ENCODE measurements around the gene MAP3K10.
"Not testable (repeated sequence)": the region's sequence is repeated elsewhere in the genome, so short reads cannot be mapped to it uniquely, and the experiment has no call there.

Gene MAP3K10

DNA sequence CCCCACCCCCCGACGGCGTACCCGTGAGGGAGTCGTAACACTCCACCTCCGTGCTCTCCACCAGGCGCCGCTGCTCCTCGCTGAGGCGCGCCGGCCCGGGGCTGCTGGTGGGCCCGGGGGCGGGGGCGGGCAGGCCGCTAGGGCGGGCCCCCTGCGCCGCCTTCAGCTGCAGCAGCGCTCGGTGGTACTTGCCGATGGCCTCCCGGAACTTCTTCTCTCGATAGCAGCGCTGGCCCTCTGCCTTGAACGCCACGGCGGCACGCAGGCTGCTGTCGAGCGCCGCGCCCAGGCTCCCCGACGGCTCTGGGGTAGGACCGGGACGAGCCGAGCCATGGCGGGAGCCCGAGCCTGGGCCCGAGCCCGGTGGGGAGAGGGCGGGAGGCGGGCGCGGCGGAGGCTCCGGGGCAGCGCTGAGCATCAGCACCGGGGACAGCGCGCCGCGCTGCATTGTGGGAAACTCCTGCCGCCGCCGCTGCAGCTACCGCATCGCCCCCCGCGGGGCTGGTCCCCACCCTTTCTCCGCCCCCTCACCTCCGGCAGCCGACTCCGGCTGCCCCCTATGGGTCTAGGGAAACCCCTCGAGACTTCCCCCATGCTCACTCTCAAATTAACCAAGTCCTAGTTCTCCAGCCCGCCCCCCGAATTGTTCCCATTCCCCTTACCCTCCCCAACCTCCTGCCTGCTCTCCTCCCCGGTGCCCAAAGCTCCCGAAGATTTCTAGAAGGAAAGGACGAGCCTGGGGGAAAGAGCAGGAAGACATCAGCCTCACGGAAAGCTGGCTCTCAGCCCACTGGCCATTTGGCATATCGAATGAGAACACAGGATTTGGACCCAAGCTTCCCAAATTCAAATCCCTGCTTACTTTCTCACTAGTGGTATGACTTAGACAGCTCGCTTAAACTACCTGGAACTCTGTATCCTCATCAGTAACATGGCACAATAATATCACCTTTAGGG lies 27.0 kb downstream of the MAP3K10 start, which contains the start of gene TTC9B:
TTC9B (minus strand) TSS at position 451 of the 957 bp plus-strand sequence; CDS start at position 448, 3 bp downstream.
- DNase-seq = peak; percentile 65

DNA sequence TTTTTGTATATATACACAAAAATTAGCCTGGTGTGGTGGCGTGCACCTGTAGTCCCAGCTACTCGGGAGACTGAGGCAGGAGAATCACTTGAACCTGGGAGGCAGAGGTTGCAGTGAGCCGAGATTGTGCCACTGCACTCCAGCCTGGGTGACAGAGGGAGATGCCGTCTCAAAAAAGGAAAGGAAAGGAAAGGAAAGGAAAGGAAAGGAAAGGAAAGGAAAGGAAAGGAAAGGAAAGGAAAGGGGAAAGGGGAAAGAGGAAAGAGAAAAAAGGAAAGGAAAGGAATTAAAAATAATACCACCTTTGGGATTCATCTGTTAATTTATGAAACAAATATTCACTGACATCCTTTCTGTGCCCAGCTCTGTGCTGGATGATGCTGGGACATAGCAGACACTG lies 27.8 kb downstream of the MAP3K10 start:
- not testable (repeated sequence) for DNase-seq

DNA sequence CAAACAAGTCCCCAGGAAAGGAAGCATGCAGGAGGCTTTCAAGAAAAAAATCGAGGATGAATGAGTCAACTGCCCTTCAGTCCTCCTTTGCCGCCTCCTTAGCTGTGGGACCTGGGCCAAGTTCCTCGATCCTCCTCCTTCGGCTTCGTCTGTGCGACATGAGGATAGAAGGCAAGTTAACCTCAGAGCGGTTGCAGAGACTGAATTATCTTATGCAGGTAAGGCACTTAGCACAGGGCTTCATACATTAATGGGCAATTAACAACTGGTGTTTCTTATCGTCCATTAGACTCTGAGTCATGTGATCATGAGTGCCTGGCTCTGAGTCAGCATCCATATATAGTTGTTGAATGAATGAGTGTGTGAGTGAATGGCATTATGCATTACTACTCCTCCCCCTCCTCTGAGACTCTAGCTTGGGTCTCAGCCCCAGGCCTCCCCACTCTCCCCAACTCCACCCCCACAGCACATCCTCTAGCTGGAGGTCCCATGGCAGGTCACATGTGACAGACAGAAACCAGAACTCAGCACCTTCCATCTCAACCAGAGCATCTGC lies 28.6 kb downstream of the MAP3K10 start:
- no peak for DNase-seq

DNA sequence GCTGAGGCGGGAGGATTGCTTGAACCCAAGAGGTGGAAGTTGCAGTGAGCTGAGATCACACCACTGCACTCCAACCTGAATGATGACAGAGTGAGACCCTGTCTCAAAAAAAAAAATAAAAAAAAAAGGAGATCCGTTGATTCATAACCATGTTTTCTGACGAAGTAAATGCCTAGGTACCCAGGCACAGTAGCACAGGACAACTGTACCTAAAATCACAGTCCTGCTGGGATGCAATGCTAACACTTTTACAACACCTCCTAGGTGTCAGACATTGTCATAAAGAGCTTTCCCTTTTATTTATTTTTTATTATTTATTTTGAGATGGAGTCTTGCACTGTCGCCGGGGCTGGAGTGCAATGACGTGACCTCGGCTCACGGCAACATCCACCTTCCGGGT lies 29.4 kb downstream of the MAP3K10 start:
- DNase-seq = no peak

DNA sequence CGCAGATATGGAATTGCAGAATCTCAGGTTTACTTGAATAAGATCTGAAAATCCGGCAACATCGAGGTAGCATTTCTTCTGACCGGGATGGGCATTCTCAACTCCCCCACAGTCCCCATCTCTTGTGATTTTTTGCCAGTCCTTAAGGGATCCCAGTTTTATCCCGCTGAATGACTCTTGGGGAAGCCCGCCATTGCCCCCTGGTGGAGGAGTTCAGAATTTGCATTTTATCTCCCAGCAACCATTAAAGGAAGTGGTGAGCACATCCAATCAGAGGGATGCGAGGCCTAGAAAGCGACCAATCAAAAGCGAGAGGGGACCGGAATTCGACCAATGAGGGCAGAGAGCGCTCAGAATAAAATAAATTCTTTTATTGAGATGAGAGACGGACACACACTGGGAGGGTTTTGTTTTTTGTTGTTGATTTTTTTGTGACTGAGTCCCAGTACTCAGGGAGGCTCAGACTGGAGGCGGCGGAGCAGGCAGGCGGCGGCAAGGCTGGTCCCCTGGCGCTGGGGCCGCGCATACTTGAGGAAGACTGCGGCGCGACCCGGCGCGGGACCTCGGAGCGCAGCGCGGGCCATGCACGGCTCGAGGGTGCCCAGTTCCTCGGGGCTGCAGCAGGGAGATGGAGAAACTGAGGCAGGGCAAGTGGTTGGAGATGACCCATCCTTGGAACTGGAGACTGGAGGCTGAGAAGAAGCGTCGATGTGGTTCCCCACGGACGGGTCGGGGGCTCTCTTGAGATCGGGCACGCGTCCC lies 30.8 kb downstream of the MAP3K10 start:
- peak; percentile 65 for DNase-seq

DNA sequence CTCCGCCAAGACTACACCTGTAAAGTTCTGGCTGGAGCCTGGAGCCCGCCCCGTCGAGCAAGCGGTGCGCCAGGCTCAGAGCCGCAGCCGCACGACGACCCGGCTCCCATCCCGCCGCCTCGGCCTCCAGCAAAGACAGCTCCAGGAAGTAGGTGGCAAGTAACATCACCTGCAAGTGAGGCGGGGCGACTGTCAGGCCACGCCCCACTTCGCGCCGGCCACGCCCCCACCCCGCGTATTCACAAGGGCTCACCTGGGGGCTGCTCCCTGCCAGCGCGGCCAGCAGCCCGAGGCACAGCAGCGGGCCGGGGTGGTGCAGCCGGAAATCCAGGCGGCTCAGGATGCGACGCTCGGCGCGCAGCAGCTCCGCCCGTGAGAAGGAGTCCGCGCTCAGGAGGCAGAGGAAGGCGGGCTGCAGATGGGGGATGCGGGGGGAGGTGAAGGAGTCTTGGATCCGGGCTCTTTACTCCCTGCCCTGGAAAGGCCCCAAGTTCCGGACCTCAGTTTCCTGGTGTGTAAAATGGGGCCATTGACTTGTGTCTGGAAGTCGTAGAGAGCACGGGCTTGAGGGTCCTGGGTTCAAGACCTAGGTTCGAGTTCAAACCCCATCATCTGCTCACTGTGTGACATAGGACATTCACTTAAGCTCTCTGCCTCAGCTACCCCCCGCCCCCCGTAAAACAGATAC lies 32.1 kb downstream of the MAP3K10 start:
- peak; percentile 31 for DNase-seq

DNA sequence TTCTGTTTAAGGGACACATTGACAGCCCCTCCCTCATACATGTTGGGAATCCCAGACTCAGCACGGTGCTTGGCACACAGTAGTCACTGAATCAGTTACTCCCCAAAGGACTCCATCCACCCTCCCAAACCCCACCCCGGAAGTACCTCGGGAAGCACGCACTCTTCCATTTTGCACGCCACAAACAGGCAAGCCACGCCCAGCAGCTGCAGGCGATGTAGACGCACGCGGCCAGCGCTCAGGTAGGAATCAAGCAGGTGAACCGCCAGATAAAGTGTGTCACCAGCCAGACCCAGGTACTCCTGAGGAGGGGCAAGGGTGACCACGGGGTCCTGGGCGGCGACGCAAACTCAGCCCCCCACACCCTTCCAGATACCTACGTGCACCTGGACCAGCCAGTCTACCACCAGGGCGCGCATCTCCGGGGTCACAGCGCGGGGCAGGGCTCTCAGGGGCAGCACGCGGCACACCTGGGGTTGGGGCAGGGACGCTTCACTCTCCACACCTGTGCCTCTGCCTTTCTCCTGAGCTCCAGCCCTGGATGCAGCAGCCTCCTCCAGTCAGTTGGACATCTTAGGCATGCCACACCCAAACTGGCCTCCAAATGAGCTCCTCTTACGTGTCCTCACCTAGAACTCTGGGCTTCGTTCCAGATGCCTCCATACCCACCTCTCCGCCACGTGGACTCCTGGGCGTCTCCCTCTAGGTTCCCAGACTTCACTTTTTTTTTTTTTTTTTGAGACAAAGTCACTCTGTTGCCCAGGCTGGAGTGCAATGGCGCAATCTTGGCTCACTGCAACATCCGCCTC lies 33.3 kb downstream of the MAP3K10 start:
- no peak for DNase-seq

DNA sequence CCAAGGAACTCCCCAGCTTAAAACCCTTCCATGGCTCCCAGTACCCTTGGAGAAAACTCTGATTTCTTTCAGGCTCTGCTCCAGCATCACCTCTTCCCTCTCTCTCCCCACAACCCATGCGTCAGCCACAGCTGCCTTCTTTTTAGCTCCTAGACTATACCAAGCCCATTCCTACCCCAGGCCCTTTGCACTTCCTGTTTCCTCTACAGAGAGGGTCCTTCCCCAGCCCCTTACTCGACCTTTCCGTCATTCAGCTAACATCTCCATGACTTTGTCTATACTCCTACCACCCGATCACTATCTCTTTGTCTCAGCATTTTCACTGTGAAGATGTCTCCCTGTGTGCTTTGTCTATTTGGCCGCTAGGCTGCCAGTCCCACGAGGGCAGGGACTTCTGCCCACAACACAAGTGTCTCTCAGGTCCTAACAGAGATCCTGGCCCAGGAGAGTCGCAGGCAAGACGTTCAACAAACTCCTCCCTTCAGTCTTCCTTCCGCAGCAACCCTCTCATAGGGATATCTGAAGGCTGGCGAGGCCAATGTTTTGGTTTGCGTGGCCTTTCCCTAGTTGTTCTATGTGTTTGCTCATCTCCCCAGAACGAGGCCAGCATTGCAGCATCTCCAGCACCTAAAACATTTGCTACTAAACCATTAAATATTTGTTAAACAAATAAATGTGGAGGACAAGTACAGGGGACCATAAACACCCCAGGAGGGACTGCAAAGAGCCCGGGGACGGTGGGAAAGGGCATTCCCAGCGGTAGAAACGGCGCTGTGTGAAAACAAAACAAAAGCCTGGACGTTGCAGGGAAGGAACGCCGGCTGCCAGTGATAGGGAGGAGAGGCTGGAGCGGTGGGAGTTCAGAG lies 34.4 kb downstream of the MAP3K10 start:
- DNase-seq = no peak

DNA sequence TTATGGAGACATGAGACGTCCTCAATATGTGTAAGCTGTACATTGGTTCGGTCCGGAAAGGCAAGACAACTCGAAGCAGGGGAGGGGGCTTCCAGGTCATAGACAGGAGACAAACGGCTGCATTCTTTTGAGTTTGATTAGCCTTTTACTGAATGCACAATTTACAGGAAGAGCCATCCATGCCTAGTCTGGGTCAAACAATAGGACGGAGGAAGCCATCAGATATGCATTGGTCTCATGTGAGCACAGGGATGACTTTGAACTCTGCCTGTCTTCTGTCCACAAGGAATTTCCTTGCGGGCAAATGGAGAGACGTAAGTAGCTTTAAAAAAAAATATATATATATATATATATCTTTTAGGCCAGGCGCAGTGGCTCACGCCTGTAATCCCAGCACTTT lies 37.1 kb downstream of the MAP3K10 start:
- DNase-seq = no peak

DNA sequence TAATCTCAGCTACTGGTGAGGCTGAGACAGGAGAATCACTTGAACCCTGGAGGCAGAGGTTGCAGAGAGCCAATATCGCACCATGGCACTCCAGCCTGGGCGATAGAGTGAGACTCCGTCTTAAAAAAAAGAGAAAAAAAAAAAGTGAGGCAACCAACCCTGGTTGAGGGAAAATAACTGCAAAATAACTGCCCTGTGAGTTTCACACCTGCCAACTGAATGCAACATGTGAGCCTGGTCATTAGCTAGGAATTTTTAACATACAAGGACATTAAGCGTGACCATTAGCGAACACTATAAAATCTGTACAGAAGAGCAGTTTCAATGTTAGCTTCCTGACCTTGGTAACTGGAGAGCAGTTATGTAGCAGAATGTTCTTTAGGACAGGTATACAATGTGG lies 37.6 kb downstream of the MAP3K10 start:
- DNase-seq = no peak

DNA sequence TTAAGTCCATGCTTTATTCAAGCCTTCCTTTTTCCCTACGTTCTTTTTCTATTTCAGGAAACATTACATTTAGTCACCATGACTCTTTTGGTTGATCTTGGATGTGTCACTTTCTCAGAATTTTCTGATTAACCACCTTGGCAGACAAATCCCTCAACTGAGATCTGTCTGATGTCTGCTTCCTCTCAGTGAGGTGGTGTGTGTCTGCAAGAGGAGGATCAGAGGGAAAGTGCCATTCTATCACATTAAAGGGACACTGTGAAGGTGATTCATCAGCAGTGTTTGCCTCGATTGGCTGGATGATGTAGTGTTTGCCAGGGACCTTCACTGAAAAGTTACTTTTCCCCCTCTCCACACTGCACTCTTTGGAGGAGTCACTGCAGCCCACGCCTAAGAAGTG lies 38.3 kb downstream of the MAP3K10 start:
- peak; percentile 24 for DNase-seq

DNA sequence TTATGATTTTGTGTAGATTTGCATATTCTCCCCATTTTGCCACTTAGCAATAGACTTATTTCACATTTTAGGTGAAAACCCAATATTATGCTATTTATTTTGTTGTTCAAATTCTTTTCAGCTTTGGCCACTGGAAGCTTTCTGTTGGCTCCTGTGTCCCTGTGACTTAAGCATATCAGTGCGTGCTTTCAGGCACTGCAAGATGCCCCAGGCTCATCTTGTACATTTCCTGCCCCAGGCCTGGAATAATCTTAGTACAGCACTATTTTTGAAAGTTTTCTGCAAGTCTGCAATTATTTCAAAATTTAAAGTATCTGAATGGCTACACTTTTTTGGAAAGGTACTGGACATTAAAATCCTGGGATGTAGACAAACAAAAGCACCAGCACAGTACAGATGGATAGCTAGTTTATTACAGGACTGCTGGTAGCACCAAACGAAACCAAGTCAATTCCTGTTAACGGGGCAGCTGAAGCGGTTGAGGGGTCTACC lies 38.7 kb downstream of the MAP3K10 start:
- no peak for DNase-seq

DNA sequence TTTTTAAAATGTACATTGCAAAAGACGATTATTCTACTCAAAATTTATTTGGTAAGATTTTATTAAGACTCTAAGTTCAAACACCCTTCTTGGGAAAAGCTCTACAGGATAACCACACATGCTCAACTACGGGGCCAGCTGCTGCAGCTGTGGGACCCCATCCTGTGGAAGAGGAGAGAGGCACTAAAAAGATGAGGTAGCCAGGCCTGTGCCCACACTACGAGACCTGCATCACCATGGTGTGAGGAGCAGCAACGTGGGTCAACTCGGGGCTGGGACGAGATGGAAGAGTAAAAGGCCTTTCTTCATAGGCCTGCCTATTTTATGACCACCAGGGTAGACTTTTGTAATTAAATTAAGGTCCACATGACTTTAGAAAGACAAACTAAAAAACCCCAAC lies 39.8 kb downstream of the MAP3K10 start:
- no peak for DNase-seq

DNA sequence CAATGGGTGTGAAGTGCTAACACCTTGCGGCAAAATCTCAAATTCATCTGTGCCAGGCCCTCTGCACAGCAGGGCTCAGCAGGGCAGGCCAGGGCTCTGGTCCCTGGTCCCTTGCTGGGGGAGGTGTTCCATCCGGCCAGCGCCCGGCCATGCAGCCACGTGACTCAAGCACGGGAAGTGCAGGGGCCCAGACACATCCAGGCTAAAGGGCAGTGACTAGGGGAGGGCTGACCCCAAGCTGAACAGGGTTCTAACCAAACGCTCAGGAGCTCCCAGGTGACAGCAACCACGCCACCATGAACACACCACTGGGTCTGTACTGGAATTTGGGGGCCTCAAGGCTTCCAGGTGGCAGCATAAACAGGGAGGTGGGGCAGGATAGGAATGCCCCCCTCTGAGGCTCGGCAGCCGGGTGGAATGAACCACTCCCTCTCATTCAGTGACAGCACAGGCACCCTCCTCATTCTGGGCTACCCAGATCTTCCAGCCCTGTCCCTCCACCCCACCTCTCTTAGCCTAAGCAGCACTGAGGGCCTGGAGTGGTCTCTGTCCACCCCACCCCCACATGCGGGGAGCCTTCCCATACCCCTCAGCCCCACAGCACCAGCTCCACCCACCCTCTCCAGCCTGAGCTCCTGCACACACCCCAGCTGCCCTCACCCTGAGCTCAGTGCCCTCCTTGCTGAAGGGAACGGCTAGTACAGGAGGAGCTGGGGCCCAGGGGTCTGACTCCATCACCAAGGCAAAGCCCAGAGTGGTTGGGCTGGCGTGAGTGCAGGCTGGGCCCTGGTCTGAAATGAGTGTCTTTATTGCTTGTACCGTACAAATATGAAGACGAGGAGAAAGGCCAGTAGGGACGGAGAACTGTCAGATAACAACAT lies 40.6 kb downstream of the MAP3K10 start:
- no peak for DNase-seq

DNA sequence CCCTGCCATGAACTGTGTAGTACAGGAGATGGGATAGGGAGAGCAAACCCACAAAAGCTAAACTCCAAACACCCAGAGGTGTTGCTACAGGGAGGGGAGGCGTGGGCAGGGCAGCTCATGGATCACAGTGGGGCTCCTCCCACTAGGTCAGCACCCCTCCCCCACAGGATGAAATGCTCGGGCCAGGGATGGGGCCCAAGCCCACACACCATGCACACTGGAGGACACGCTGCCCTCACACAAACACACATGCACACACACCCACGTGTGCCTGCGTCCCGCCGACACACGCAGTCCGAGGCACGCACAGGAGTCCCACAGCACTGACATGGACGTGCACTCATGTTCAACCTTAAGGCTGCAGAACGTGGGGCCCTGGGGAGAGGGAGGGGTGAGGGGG lies 41.3 kb downstream of the MAP3K10 start:
- no peak for DNase-seq

DNA sequence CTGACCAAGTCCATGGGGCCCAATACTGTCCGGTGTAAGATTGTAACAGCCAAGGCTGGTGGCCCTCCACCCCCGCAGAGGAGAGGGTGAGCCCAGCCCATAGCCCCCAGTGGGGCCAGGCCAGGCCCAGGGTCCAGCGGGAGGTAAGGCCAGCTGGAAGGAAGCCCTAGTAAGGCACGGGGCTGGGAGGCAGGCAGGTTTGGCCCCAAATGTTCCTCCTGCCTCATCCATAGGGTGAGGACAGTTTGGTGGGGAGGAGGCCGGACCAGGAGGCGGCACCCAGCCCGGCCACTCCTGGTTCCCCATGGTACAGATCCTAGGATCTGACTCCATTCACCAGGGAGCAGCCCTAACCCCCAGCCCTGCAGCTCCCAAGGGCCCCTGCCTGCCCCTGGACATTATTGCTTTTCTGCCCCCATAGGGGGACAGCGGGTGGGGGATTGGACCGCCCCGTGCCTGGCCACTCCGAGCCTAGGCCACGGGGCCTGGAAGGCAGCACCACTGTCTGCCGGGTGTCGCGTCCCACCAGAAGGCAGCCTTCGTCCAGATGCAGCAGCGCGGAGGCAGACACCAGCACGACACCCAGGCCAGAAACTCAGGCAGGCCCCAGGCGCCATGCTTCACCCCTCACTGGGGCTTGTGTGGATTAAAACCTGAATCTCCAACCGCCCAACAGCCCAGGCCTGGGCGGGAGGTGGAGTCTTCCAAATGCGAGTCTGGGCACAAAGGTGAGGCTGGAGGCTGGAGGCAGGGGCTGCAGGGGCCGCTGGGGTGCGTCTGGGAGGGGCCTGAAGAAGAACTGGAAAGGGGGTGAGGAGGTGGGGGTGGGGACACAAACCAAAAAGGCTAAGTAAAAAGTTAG lies 42.0 kb downstream of the MAP3K10 start:
- no peak for DNase-seq

DNA sequence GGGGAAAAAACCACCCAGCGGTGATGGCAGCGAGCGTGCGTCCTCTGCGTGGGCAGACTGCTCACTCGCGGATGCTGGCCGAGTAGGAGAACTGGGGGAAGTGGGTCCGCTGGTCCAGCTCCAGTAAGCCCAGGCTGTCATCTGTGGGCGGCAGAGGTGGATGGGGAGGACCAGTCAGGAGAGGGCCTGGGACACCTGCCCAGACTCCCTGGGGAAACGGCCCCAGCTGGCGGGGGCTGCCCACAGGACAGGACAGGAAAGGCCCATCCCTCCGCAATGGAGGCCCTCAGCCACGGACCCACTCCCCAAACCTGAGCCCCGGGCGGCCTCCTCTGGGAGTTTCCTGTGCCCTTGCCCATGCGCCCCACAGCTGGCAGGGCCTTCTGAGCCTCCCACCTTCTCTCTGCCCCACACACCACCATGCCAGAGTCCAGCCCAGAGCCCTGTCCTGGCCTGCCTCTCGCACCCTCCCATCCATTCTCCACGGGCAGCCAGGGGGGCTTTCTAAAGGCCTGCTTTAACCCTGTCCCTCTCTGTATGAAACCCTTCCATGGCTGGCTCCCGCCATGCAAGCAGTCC lies 42.7 kb downstream of the MAP3K10 start:
- DNase-seq = no peak
